Sigmoid colon (tissue), 7 donors: Measurements from ENCODE around the gene EED. TPM values are rescaled to one million over a fixed set of nuclear protein-coding genes. Genes with fewer than 3 reads are reported as not detected.
"Not testable (repeated sequence)": the region's sequence is repeated elsewhere in the genome, so short reads cannot be mapped to it uniquely, and the experiment has no call there.

ENCODE experiments used
- DNase-seq: peaks from one replicate; pipeline ENCODE4 v3.0.0-alpha.2; 2019
- H3K27ac ChIP-seq, 4 donors: fragments of 200-600 bp; sonication (generic); one replicate each; pipeline ENCODE4 v1.5.1; 2016 to 2019; ENCODE audit warnings: mild to moderate bottlenecking in 1 of 4
- H3K27me3 ChIP-seq, 3 donors: fragments of 200-600 bp; sonication (generic); one replicate each; pipeline ENCODE4 v1.5.1; 2019; ENCODE audit warnings: mild to moderate bottlenecking in 1 of 3
- H3K36me3 ChIP-seq, 4 donors: fragments of 200-600 bp; sonication (generic); one replicate each; pipeline ENCODE4 v1.5.1; 2016 to 2019
- H3K4me1 ChIP-seq, 4 donors: fragments of 200-600 bp; sonication (generic); one replicate each; pipeline ENCODE4 v1.5.1; 2017 to 2019
- H3K4me3 ChIP-seq, 4 donors: fragments of 200-600 bp; sonication (generic); one replicate each; pipeline ENCODE4 v1.5.1; 2017 to 2019; ENCODE audit warnings: mild to moderate bottlenecking in 2 of 4, moderate library complexity in 1 of 4
- H3K9me3 ChIP-seq, 4 donors: fragments of 200-600 bp in 3 of 4; sonication (generic) in 3 of 4; one replicate each; pipeline versions ENCODE4 v1.5.1 to v1.6.1; 2013 to 2019
- EP300 ChIP-seq, 4 donors: sonication (generic); formaldehyde crosslinking; IDR thresholded peaks; one replicate each; pipeline ENCODE4 v1.6.1; 2017; ENCODE audit warnings: antibody characterized with exemption in 4 of 4
- POLR2A ChIP-seq, 2 donors: fragments of 450-650 bp; IDR thresholded peaks; one replicate each; pipeline ENCODE4 v1.6.1; 2016; ENCODE audit warnings: antibody characterized with exemption in 2 of 2, mild to moderate bottlenecking in 2 of 2, moderate library complexity in 2 of 2
- POLR2AphosphoS5 ChIP-seq, 4 donors: sonication (generic); formaldehyde crosslinking; IDR thresholded peaks; one replicate each; pipeline ENCODE4 v1.6.1; 2017; ENCODE audit warnings: antibody characterized with exemption in 4 of 4
- whole genome bisulfite sequencing, 2 donors: extraction: QIAGEN DNeasy Blood & Tissue Kit; methylation state at CpG; one replicate each; pipeline ENCODE4 v1.1.7; 2013; 5-methylcytosine and 5-hydroxymethylcytosine counted together
- intact Hi-C: fragments of 100-400 bp; cut with DNase I; formaldehyde crosslinking; loops from one replicate; pipeline ENCODE4 v1.15.1; 2023
- polyA plus RNA-seq, 3 donors: library from polyadenylated mRNA; stranded (reverse); fragments of 200-250 nt; gene quantifications; one replicate each; pipeline ENCODE4 v1.2.3, GENCODE V29; 2013
- total RNA-seq, 4 donors: library from RNA; depleted of rRNA; stranded (reverse); fragments of >200 nt; gene quantifications; one replicate each; pipeline ENCODE4 v1.1.0, GENCODE V29; 2016
- TF ChIP-seq, protein P1 (sequence below), 4 experiments: fragments of 450-650 bp in 3 of 4; fragments of 200-600 bp in 1 of 4; IDR thresholded peaks; one replicate each; pipeline ENCODE4 v1.5.1; 2016 to 2019; ENCODE audit warnings: antibody characterized with exemption in 4 of 4, mild to moderate bottlenecking in 3 of 4, moderate library complexity in 2 of 4
- donor health status: healthy with polysubstance abuse.
- donor health status: Bipolar disorder and iron deficiency.
- donor health status: healthy.

Gene EED
- total and polyA plus RNA-seq, 7 donors, result 12.6 to 28.6 (median 18.2) TPM

DNA sequence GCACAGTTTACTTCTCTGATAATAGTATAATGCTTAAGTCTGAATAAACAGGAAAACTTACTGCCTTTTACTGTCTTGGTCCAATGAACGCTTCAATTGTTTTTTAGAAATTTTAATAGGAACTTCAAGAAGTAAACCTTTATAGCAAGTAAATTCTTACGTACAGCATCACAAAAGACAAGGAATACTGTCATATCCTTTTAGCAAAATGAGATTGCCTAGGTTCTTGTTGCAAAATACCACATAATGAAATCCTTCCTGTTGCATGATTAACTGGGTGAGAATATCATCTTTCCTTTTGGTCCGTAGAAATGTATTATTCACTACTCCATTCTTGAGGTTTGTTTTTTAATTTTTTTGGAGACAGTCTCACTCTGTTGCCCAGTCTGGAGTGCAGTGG, 35.2 kb downstream of the EED start:
- Histone ChIP-seq H3K27ac (no peak overlapping the region), H3K9me3 (no peaks in the 10 kb centered on the region), H3K4me1 (no peaks in the 10 kb centered on the region), H3K27me3 (no peaks in the 10 kb centered on the region), H3K36me3 (peaks cover 0 to 41% (median 8%) of the 10 kb centered on the region in 4 donors), H3K4me3 (no peak overlapping the region)
- TF ChIP-seq, protein P1, sequence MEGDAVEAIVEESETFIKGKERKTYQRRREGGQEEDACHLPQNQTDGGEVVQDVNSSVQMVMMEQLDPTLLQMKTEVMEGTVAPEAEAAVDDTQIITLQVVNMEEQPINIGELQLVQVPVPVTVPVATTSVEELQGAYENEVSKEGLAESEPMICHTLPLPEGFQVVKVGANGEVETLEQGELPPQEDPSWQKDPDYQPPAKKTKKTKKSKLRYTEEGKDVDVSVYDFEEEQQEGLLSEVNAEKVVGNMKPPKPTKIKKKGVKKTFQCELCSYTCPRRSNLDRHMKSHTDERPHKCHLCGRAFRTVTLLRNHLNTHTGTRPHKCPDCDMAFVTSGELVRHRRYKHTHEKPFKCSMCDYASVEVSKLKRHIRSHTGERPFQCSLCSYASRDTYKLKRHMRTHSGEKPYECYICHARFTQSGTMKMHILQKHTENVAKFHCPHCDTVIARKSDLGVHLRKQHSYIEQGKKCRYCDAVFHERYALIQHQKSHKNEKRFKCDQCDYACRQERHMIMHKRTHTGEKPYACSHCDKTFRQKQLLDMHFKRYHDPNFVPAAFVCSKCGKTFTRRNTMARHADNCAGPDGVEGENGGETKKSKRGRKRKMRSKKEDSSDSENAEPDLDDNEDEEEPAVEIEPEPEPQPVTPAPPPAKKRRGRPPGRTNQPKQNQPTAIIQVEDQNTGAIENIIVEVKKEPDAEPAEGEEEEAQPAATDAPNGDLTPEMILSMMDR (IDR thresholded peaks at IDR 0.05), result no peak
- no peak for TF ChIP-seq EP300 (IDR thresholded peaks at IDR 0.05)
- no peak for TF ChIP-seq POLR2AphosphoS5 (IDR thresholded peaks at IDR 0.05)
- TF ChIP-seq POLR2A (IDR thresholded peaks at IDR 0.05), result no peak
- WGBS, 2 donors, result 96 to 97% methylated on average over 3 of the region's 3 CpGs
- no peak for DNase-seq
- intact Hi-C loops, result loop anchor here (10.0 kb wide), 1 partner anchor 335 kb away; no protein-coding TSS in a partner anchor

DNA sequence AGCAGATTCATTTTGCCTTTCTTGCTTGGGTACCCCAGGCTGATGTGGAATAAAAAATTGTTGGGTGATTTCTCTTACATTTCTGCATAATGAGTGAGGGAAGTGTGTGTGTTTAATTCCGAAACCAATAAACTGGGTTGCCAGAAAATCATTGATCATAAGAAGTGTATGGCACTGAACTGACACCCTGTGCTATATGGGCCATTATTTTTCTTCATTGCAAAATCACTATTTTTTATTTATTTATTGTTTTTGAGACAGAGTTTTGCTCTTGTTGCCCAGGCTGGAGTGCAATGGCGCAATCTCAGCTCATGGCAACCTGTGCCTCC, 42.9 kb downstream of the EED start:
- Histone ChIP-seq H3K36me3 (peaks cover 0 to 15% (median 3%) of the 10 kb centered on the region in 4 donors), H3K9me3 (no peaks in the 10 kb centered on the region), H3K4me3 (no peak overlapping the region), H3K27me3 (no peaks in the 10 kb centered on the region), H3K27ac (no peak overlapping the region), H3K4me1 (no peaks in the 10 kb centered on the region)
- WGBS, 2 donors, result 90 to 94% methylated on average over 2 of the region's 2 CpGs
- DNase-seq, result no peak
- intact Hi-C loops, result loop anchor here (10.0 kb wide), 1 partner anchor 343 kb away; no protein-coding TSS in a partner anchor
- no peak for TF ChIP-seq EP300 (IDR thresholded peaks at IDR 0.05)
- TF ChIP-seq POLR2A (IDR thresholded peaks at IDR 0.05), result no peak
- TF ChIP-seq, protein P1 (IDR thresholded peaks at IDR 0.05), result no peak
- no peak for TF ChIP-seq POLR2AphosphoS5 (IDR thresholded peaks at IDR 0.05)

DNA sequence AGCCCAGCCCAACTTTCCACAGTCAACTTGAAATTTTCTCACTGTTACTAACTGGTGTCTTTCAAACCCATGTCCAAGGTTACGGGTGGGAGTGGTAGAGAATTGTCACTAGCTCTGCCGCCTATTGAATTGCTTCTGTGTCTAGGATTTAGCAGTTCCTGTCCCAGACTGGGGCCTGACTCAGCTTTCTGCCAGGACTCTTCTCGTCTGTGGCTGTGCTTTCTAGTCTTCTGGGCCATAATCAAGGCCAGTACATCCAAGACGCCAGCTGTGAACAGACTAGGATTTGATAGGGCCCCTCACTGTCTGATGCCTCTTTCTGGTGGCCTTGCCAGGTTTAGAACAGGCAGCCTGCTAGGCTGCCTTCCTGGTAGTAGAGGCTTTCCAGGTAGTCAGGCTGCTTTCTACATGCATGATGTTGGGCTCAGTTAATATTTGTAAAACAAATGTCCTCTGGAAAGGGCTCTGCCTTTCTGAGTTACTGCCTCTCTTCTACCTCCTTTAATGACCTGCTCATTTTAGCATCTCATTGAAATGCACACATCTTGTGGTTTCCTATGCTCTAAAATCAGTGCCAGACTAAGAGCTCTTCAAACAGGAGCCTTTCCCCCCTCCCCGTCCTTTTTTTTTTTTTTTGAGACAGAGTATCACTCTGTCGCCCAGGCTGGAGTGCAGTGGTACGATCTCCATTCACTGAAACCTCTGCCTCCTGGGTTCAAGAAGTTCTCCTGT, 44.4 kb downstream of the EED start:
- intact Hi-C loops, result loop anchor here (10.0 kb wide), 1 partner anchor 344 kb away; no protein-coding TSS in a partner anchor
- WGBS, 2 donors, result 69 to 76% methylated on average over 7 of the region's 7 CpGs

DNA sequence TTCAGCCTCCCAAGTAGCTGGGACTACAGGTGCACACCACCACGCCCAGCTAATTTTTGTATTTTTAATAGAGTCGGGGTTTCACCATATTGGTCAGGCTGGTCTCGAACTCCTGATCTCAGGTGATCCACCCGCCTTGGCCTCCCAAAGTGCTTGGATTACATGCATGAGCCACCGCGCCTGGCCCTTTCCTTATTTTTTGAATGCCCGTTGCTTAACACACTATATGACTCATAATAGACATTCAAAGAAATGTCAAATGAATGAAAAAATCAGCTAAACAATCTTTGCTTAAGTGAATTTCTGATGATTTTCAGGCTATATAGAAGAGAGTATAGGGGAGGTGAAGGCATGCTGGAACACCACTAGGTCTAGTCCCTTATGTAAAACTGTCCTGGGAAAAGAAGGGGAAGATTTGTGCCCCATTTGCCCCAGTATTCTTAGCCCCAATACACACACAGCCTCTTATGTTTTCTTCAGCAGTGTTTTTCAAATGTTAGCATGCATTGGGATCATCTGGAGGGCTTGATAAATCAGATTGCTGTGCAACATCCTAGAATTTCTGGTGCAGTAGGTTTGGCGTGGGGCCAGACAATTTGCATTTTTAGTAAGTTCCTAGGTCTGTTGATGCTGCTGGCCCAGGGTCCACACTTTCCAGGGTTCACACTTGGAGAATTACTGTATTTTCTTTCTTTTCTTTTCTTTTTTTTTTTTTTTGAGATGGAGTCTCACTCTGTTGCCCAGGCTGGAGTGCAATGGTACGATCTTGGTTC, 45.1 kb downstream of the EED start:
- not testable (repeated sequence) for DNase-seq, H3K4me3 ChIP-seq, H3K27ac ChIP-seq, H3K27me3 ChIP-seq, H3K9me3 ChIP-seq, H3K36me3 ChIP-seq, H3K4me1 ChIP-seq
- intact Hi-C loops, result loop anchor here (10.0 kb wide), 1 partner anchor 345 kb away; no protein-coding TSS in a partner anchor
- WGBS, 2 donors, result 86 to 90% methylated on average over 9 of the region's 9 CpGs

More for the DNA sequence above, 44.4 kb downstream of the EED start:
- H3K4me3 ChIP-seq, result no peak overlapping the region
- TF ChIP-seq POLR2A (IDR thresholded peaks at IDR 0.05) (no peak), POLR2AphosphoS5 (IDR thresholded peaks at IDR 0.05) (no peak), EP300 (IDR thresholded peaks at IDR 0.05) (no peak)
- TF ChIP-seq, protein P1 (IDR thresholded peaks at IDR 0.05), result no peak
- H3K27ac ChIP-seq, result no peak overlapping the region
- H3K36me3 ChIP-seq, result peaks cover 0 to 15% (median 3%) of the 10 kb centered on the region in 4 donors
- H3K9me3 ChIP-seq, result no peaks in the 10 kb centered on the region
- H3K27me3 ChIP-seq, result no peaks in the 10 kb centered on the region
- H3K4me1 ChIP-seq, result no peaks in the 10 kb centered on the region
- DNase-seq, result no peak
